PC-9 (cell line): ENCODE measurements around the gene NELFCD.

Experiments used
- CTCF ChIP-seq: fragments of 200-600 bp; sonication (generic); conservative IDR thresholded peaks from 2 replicates; pipeline ENCODE4 v1.6.1; 2017; ENCODE audit warnings: mixed run types, antibody characterized with exemption, mild to moderate bottlenecking, moderate library complexity
- EZH2 ChIP-seq: fragments of 200-600 bp; sonication (generic); IDR thresholded peaks from 2 replicates; pipeline ENCODE4 v1.8.0; 2017; ENCODE audit warnings: antibody characterized with exemption, low read depth

GRCh38 chr20:58956078-58956477 lies 25.0 kb upstream of the NELFCD start:
- TF ChIP-seq CTCF: no peak
- no peak for TF ChIP-seq EZH2
